ENCODE data around the gene BMP6.

BMP6 gene

GRCh38 chr6:7828124-7828523, 102.2 kb downstream of the BMP6 start:
- DNase-seq (ENCODE audit: low read depth in 2 of 2): no peak

DNA sequence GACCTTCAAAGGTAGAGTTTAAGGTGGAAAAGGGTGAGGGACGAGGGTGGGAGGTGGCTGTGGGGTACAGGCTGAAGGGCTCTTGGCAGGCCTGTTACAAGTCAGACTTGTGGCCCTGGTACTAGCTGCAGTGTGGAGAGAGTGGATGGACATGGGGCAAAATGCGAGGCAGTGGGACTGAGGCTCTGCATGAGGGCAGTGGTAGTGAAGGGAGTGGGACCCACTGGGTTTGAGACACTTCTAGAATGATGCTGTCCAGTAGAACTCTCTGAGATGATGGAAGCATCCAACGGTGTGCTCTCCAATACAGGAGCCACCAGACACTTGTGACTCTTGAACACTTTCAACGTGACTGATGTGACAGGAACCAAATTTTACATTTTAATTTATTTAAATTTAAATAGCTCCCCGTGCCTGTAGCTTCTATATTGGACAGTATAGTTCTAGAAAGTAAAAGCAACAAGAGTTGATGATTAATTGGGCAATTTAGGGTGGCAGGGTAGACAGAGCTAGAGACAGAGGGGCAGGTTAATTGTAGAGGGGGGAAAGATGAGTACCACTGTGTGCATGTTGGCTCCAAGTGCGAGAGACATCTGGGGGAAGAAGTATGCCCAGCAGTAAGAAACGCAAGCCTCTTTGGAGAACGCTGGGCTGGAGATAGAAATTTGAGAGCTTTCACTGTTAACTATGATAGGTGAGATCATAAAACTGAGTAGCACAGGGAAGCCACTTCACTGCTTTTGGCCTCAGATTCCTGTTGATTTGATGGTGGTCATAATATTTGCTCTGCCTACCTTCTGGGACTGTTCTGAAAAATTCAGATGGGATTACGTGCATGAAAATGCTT, 107.2 kb downstream of the BMP6 start:
- DNase-seq (ENCODE audit: low read depth in 2 of 2): no peak

DNA sequence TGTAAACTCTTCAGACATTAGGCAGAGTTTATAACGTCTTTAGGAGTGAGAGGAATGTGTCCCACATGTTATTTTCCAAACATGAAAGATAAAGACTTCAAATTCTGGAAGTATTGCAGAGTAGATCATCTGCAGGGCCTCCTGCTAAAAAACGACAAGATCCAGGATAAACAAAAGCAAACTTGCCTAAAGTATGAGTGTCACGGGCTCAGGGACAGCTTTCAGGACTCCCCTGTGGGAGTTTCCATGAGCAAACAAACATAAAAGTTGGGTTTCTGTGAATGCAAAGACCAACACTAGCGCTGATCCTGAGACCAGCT, 107.8 kb downstream of the BMP6 start:
- no peak for DNase-seq (ENCODE audit: low read depth in 2 of 2)

GRCh38 chr6:7836371-7837026, 110.6 kb downstream of the BMP6 start:
- no peak for DNase-seq (ENCODE audit: low read depth in 2 of 2)

- no peak for DNase-seq (ENCODE audit: low read depth in 2 of 2)
Observed at GRCh38 chr6:7841781-7842468, 116.0 kb downstream of the BMP6 start.

DNA sequence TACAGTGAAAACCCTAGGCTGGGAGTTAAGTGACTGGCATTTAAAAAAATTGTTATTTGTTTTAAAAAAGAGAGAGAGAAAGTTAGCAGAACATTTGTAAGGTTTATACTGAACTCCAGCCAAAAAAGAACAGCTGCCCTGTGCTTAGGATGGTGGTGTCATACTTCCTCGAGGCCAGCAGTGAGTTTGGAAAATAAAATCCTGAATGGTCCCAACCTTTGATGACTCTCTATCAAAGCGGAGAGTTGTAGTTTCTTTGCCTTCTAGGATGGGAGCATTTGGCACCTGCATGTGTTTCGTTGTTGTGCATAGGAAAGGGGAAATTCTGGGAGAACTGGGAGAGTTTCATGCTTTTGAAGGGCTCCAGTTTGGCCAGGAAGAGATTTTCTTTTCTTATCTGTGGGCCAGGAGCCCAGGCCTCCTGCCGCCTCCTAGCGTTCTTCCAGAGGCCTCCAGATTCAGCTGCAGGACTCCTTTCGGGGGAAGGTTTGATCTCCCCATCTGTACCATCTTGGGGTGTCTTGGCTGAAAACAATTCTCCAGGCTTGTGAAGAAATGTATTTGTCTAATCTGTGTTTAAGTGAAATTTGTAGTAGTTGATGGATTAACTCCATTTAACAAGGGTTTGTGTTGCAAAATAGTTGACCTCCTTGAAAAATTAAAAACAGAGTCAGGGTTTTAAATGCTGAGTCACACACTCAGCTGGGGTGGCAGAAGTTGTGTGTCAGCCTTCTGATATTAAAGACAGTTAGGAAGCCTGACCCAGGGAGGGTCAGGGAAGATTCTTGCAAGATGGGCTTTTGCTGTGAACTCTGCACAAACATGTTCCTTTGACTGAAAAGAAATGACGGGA, 121.3 kb downstream of the BMP6 start:
- no peak for DNase-seq (ENCODE audit: low read depth in 2 of 2)

DNA sequence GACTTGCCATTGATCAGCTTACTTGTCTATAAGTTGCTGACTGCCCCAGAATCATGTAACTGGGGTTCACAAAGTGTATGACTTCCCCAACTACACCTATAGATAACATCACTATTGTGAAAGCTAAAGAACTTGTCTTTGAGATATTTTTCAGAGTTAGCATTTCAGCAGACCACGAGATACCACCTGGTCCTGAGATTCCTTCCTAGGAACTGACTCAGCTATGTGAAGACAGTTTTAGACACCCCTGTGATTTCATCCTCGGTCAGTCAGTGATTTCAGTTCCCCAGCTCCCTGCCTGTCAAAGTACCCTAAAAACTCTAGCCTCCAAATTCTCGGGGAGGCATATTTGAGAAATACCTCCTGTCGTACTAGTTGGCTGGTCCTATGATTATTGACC, 122.3 kb downstream of the BMP6 start:
- DNase-seq (ENCODE audit: low read depth in 2 of 2): no peak

DNA sequence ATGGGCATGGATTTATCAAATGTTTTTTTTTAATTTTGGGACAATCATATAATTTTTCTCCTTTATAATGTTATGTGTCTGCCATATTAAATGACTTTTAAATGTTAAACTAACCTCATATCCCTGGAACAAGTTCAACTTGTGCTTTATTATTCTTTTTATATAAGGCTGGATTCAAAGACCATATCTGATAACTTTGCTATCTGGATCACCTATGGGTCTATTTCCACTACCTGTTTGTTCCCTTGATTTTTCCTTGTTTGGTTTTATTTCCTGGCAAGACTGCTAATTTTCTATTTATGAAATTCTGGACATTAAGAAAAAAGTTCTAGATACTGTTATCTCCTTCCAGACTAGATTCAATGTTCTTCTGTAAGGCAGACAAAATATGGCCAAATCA, 125.9 kb downstream of the BMP6 start:
- DNase-seq (ENCODE audit: low read depth in 2 of 2): no peak

- no peak for DNase-seq (ENCODE audit: low read depth in 2 of 2)
Observed at GRCh38 chr6:7859591-7859990, 133.7 kb downstream of the BMP6 start.

DNA sequence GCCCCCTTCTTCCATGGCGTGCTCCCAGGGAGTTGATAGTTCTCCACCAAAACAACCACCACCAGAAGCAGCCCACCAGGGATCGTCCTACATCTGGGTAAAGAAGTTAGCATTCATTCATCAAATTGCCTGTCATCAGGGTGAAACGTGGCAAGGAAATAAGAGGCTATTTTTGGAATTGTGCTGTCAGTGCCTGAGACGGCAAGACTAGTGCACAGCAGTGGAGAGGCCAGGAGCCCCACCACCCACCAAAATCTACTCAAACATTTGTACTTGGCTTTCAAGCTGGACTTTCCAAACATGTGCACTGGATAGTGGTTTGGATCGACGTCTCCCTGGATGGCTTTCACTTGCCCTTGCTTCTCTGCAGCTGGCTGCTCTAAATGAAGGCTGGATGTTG, 139.9 kb downstream of the BMP6 start:
- DNase-seq (ENCODE audit: low read depth in 2 of 2): no peak

GRCh38 chr6:7866526-7866925, 140.6 kb downstream of the BMP6 start:
- DNase-seq (ENCODE audit: low read depth in 2 of 2): no peak

DNA sequence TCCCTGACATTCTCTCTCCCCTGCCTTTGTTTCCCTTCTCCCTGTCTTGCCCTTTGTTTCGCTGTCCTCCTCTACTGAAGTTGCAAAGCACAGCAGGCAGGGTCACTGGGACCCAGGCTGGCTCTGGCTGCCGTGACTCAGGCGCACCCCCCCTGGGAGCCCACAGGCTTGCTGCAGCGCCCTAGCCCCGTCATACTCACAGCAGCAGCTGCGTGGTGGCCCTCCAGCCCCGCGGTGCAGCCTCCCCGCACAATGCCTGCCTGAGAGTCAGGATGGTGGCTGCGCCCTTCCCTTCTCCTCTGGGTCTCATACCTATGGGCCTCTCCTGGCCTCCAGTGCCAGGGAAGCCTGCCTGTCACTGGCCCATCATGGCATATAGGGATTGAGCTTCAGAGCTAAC, 143.0 kb downstream of the BMP6 start:
- DNase-seq (ENCODE audit: low read depth in 2 of 2): no peak

- no peak for DNase-seq (ENCODE audit: low read depth in 2 of 2)
Observed at GRCh38 chr6:7878401-7878964, 152.6 kb downstream of the BMP6 start.

GRCh38 chr6:7879043-7879442, 153.1 kb downstream of the BMP6 start:
- no peak for DNase-seq (ENCODE audit: low read depth in 2 of 2)

DNA sequence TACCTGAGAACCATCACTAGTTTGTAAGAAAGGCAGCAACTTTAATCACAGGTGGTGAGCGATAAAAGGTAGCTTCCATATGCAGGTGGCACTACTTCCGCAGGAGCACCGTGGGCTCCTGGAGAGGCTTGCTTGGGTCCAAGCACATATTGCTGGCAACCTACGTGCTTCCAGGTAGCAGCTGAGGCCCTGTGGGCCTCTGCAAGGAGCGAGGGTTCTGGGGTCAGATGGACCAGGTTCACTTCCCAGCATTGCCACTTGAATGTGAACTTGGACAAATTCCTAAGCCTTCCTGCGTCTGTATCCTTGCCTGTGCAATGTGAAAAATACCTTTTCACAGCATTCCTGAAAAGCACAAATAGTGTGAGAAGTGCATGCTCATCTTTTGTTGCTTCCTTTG, 153.7 kb downstream of the BMP6 start:
- no peak for DNase-seq (ENCODE audit: low read depth in 2 of 2)

DNA sequence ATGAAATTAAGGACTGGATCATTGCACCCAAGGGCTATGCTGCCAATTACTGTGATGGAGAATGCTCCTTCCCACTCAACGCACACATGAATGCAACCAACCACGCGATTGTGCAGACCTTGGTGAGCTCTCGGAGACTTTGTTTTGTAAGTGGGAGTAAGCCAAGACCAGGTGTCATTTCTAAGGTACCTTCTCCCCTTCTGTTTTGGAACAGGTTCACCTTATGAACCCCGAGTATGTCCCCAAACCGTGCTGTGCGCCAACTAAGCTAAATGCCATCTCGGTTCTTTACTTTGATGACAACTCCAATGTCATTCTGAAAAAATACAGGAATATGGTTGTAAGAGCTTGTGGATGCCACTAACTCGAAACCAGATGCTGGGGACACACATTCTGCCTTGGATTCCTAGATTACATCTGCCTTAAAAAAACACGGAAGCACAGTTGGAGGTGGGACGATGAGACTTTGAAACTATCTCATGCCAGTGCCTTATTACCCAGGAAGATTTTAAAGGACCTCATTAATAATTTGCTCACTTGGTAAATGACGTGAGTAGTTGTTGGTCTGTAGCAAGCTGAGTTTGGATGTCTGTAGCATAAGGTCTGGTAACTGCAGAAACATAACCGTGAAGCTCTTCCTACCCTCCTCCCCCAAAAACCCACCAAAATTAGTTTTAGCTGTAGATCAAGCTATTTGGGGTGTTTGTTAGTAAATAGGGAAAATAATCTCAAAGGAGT, 154.2 kb downstream of the BMP6 start:
- no peak for DNase-seq (ENCODE audit: low read depth in 2 of 2)

DNA sequence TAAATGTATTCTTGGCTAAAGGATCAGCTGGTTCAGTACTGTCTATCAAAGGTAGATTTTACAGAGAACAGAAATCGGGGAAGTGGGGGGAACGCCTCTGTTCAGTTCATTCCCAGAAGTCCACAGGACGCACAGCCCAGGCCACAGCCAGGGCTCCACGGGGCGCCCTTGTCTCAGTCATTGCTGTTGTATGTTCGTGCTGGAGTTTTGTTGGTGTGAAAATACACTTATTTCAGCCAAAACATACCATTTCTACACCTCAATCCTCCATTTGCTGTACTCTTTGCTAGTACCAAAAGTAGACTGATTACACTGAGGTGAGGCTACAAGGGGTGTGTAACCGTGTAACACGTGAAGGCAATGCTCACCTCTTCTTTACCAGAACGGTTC, 154.8 kb downstream of the BMP6 start:
- DNase-seq (ENCODE audit: low read depth in 2 of 2): no peak

GRCh38 chr6:7881765-7882500, 156.0 kb downstream of the BMP6 start:
- no peak for DNase-seq (ENCODE audit: low read depth in 2 of 2)

- no peak for DNase-seq (ENCODE audit: low read depth in 2 of 2)
Observed at GRCh38 chr6:7882505-7883257, 156.8 kb downstream of the BMP6 start.

DNA sequence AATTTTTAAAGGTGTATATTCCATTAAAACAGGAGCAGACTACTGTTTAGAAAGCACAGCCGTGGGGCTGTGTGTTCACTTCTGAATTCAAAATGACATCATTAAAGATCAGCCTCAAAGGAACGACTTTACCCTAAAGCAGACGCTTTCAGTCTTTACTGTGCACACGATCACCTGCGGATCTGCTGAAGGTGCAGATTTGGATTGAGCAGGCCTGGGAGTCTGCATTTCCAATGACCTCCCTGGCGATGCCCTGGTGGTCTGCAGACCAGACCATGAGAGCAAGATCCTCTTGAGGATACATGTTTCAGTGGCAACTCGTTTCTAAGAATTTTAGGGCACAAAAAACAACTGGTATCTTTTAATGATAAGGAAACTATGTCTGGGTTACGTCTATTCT, 157.5 kb downstream of the BMP6 start:
- DNase-seq (ENCODE audit: low read depth in 2 of 2): no peak

Measured in stimulated activated CD8-positive, alpha-beta memory T cell treated with anti-CD3 and anti-CD28 coated beads, Interleukin-2, amount 100 ng/mL, for 1 hour (primary cell).